Stimulated activated CD4-positive, alpha-beta T cell treated with anti-CD3 and anti-CD28 coated beads, Interleukin-1b, Interleukin-23, amount 100 ng/mL, for 48 hours (primary cell): ENCODE data around the gene FADS1.

Source experiments
- DNase-seq: peaks from one replicate; pipeline ENCODE4 v3.0.0-alpha.2; 2020

FADS1 gene

DNA sequence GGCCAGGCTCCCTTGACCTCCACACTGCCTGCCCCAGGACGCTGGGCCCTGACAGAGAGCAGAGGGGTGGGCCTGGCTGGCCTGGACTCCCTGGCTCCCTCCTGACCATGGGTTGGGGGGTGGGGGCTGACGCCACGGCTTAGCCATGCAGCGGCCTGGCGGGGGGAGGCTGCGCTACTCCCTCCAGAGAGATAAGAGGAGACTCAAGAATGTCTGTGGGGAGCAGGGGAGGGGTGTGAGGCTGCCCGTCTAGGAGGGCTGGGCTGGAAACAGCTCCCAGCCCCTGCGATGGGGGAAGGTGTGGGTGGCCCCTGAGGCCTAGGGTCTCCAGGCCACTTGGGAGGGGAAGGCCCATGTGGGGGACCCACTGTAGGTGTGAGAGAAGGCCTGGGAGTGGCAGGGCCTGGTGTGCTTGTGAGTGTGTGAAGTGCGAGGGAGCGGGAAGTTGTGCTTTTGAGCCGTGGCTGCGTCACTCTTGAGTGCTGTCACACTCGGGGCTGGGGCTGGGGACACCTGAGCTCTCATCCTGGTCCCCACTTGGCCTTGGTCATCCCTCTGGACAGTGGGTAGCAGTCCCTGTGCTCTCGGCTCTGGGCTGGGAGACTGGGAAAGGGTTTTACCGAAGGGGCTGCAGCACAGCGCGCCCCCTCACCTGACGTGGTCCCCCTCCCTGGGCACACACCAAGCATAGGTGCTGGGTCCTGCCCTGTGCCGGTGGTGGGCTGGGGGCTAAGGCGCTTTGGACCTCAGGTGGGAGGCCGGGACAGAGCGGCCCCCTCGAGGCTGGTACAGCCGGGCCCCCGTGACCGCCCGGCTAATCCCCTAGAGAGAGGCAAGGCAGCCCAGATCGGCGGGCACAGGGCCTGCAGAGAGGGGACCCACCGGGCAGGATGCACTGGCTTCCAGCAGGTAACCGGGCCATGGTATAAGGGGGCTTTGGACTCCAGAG lies 62.0 kb downstream of the FADS1 start:
- no peak for DNase-seq

- no peak for DNase-seq
Observed at GRCh38 chr11:61753672-61754071, 63.1 kb downstream of the FADS1 start.

DNA sequence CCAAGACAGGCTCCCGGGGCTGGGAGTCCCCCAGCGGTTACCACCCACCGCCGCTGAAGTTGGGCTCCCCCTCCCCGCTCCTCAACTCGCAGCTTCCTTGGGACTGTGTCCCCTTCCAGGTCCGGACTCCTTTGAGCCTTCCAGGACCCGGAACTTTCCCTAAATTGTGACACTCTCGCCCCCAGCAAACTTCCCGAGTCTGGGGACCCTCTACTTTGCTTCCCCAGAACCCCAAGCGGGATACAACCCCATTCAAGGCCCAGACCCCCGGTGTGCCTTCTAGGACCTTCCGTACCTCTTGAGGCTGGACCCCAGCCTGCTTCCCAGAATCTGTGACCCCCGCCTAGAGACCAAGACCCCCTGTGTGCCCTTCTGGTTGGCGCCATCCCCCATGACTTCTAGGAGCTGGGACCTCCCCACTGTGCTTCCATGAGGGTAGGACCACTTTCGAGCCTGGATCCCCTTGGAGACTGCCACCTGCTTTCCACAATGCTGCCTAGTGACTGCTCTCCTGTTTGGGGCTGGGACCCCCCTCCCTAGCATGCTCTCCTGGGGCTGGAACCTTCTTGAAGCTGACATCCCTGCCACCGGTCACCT lies 63.8 kb downstream of the FADS1 start:
- no peak for DNase-seq

DNA sequence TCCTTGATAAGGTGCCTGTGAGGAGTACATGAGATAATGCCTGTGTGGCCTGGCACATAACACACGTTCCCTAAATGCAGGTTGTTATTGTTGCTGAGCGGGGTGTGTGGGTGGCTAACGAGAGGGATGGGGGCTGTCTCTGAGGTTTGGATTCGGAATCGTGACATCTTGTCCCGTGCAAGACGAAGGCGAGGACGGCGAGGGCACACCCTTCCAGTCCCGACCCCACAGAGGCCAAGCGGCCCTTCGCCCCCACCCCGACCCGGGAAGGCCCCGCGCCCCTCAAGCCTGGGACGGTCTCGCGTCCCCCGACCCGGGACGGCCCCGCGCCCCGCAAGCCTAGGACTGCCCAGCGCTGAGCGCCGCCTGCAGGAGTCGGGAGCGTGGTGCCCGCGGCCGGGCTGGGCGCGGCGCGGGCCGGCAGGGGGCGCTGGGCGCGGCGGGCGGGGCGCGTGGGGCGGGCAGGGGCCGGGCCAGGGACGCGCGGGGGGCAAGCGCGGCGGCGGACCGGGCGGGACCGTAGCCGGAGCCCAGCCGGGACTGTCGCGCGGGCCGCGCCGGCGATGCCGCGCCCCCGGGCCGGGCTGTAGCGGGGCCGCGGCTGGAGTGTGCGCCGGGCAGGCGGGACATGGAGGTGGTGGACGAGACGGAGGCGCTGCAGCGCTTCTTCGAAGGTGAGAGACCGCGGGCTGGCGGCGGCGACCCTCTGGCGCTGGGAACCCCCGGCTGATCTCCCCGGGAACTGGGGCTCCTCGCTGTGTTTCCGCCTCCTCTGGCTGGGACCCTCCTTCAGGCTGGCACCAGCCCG lies 64.5 kb downstream of the FADS1 start, which contains the start of gene MYRF:
TSS of gene MYRF (plus strand) at position 520 of the 808 bp plus-strand sequence. CDS start at position 629, 109 bp downstream.
- peak; percentile 34 for DNase-seq

DNA sequence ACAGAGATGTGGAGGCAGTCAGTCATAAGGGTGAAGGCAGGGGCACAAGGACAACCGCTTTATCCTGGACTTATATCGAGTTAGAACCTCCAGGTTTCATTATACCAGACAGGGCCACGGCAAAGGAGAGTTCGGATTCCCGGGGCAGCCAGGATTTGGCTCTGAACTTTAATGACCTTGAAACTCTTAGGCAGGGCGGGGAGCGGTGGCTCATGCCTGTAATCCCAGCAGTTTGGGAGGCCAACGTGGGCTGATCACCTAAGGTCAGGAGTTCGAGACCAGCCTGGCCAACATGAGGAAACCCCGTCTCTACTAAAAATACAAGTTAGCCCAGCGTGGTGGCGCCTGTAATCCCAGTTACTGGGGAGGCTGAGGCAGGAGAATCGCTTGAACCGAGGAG lies 65.4 kb downstream of the FADS1 start:
- no peak for DNase-seq

- no peak for DNase-seq
Observed at GRCh38 chr11:61750631-61751273, 66.1 kb downstream of the FADS1 start.
